H9 (cell line): ENCODE data around the gene TEX10. TPM values are rescaled to one million over a fixed set of nuclear protein-coding genes. Genes with fewer than 3 reads are reported as not detected.

ENCODE experiments used
- DNase-seq: peaks from one replicate; pipeline ENCODE4 v3.0.0-alpha.2; 2017
- H2AFZ ChIP-seq: one replicate; pipeline ENCODE4 v1.6.1; 2013; ENCODE audit warnings: mild to moderate bottlenecking, low read length, control low read depth, moderate library complexity
- H2AK5ac ChIP-seq: 2 replicates; pipeline ENCODE4 v1.6.1; 2013; ENCODE audit warnings: low read length, control low read depth, mixed read lengths; ENCODE audit not compliant: insufficient read length
- H2BK120ac ChIP-seq: one replicate; pipeline ENCODE4 v1.6.1; 2013; ENCODE audit warnings: low read depth, mild to moderate bottlenecking, low read length, control low read depth, inconsistent platforms; ENCODE audit not compliant: poor library complexity, severe bottlenecking
- H2BK12ac ChIP-seq: 2 replicates; pipeline ENCODE4 v1.6.1; 2013; ENCODE audit warnings: low read length, control low read depth, mixed read lengths, low read depth; ENCODE audit not compliant: insufficient read length
- H2BK15ac ChIP-seq: 2 replicates; pipeline ENCODE4 v1.6.1; 2013; ENCODE audit warnings: low read depth, low read length, control low read depth
- H2BK20ac ChIP-seq: one replicate; pipeline ENCODE4 v1.6.1; 2013; ENCODE audit warnings: low read depth, mild to moderate bottlenecking, low read length, control low read depth, inconsistent platforms; ENCODE audit not compliant: poor library complexity, severe bottlenecking
- H2BK5ac ChIP-seq: 2 replicates; pipeline ENCODE4 v1.6.1; 2013; ENCODE audit warnings: low read length, control low read depth, mixed read lengths; ENCODE audit not compliant: insufficient read length
- H3K14ac ChIP-seq: 2 replicates; pipeline ENCODE4 v1.6.1; 2013; ENCODE audit warnings: low read length, control low read depth; ENCODE audit not compliant: insufficient read depth
- H3K18ac ChIP-seq: 2 replicates; pipeline ENCODE4 v1.6.1; 2013; ENCODE audit warnings: low read depth, mild to moderate bottlenecking, mixed read lengths, low read length, control low read depth; ENCODE audit not compliant: insufficient read length
- H3K23ac ChIP-seq: 2 replicates; pipeline ENCODE4 v1.6.1; 2013; ENCODE audit warnings: low read length, control low read depth, mixed read lengths, low read depth; ENCODE audit not compliant: insufficient read length
- H3K23me2 ChIP-seq: 2 replicates; pipeline ENCODE4 v1.6.1; 2013; ENCODE audit warnings: low read depth, mild to moderate bottlenecking, mixed read lengths, low read length, control low read depth; ENCODE audit not compliant: insufficient read length, poor library complexity, severe bottlenecking
- H3K27ac ChIP-seq: 2 replicates; pipeline ENCODE4 v1.5.1; 2013; ENCODE audit warnings: low read length, control low read depth, mixed read lengths, low read depth; ENCODE audit not compliant: insufficient read length
- H3K27me3 ChIP-seq: 2 replicates; pipeline ENCODE4 v1.6.1; 2013; ENCODE audit warnings: low read length, control low read depth, inconsistent platforms; ENCODE audit not compliant: insufficient read depth
- H3K4ac ChIP-seq: 2 replicates; pipeline ENCODE4 v1.6.1; 2013; ENCODE audit warnings: low read depth, mild to moderate bottlenecking, control low read depth, inconsistent platforms, low read length, moderate library complexity
- H3K4me1 ChIP-seq: 2 replicates; pipeline ENCODE4 v1.6.1; 2013; ENCODE audit warnings: low read length, control low read depth, inconsistent platforms; ENCODE audit not compliant: insufficient read depth
- H3K4me2 ChIP-seq: 2 replicates; pipeline ENCODE4 v1.6.1; 2013; ENCODE audit warnings: low read length, control low read depth, mixed read lengths; ENCODE audit not compliant: insufficient read length, insufficient read depth
- H3K56ac ChIP-seq: 2 replicates; pipeline ENCODE4 v1.6.1; 2013; ENCODE audit warnings: low read depth, mild to moderate bottlenecking, mixed read lengths, low read length, control low read depth; ENCODE audit not compliant: insufficient read length
- H3K79me1 ChIP-seq: 2 replicates; pipeline ENCODE4 v1.6.1; 2013; ENCODE audit warnings: low read depth, mild to moderate bottlenecking, moderate library complexity, low read length, control low read depth, inconsistent platforms; ENCODE audit not compliant: insufficient read depth, poor library complexity, severe bottlenecking
- H3K79me2 ChIP-seq: 2 replicates; pipeline ENCODE4 v1.6.1; 2013; ENCODE audit warnings: low read length, control low read depth, inconsistent platforms; ENCODE audit not compliant: insufficient read depth
- H3K9ac ChIP-seq: 2 replicates; pipeline ENCODE4 v1.6.1; 2013; ENCODE audit warnings: low read length, control low read depth, mixed read lengths; ENCODE audit not compliant: insufficient read length; ENCODE audit errors: extremely low read depth
- H3K9me3 ChIP-seq: one replicate; pipeline ENCODE4 v1.6.1; 2013; ENCODE audit warnings: low read depth, low read length, inconsistent platforms; ENCODE audit not compliant: control insufficient read depth
- H3T11ph ChIP-seq: one replicate; pipeline ENCODE4 v1.6.1; 2013; ENCODE audit warnings: mild to moderate bottlenecking, low read length, control low read depth, inconsistent platforms
- H4K20me1 ChIP-seq: one replicate; pipeline ENCODE4 v1.6.1; 2013; ENCODE audit not compliant: control insufficient read depth, insufficient read length, insufficient read depth
- H4K5ac ChIP-seq: 2 replicates; pipeline ENCODE4 v1.6.1; 2013; ENCODE audit warnings: low read depth, mild to moderate bottlenecking, mixed read lengths, low read length, control low read depth; ENCODE audit not compliant: insufficient read length
- H4K8ac ChIP-seq: replicated peaks from 2 replicates; pipeline ENCODE4 v1.6.1; 2013; ENCODE audit warnings: low read length, control low read depth, mixed read lengths, low read depth; ENCODE audit not compliant: insufficient read length
- H4K91ac ChIP-seq: 2 replicates; pipeline ENCODE4 v1.6.1; 2013; ENCODE audit warnings: low read depth, mild to moderate bottlenecking, moderate library complexity, mixed read lengths, low read length, control low read depth; ENCODE audit not compliant: insufficient read length
- H3K27ac Mint-ChIP-seq, 3 experiments: 2 replicates in 2 of 3; 3 replicates in 1 of 3; pipeline ENCODE4 v1.8.0; 2020 to 2021; ENCODE audit warnings: mixed read lengths in 3 of 3, mild to moderate bottlenecking in 1 of 3, moderate library complexity in 1 of 3
- H3K27me3 Mint-ChIP-seq: 2 replicates; pipeline ENCODE4 v1.8.0; 2021; ENCODE audit warnings: low read depth, mild to moderate bottlenecking, moderate library complexity, mixed read lengths
- H3K36me3 Mint-ChIP-seq, 3 experiments: 2 replicates in 2 of 3; 3 replicates in 1 of 3; pipeline ENCODE4 v1.8.0; 2020 to 2021; ENCODE audit warnings: low read depth in 3 of 3, mixed read lengths in 3 of 3; ENCODE audit not compliant: insufficient read depth in 1 of 3
- H3K4me1 Mint-ChIP-seq, 2 experiments: 2 replicates each; pipeline ENCODE4 v1.8.0; 2020; ENCODE audit warnings: mixed read lengths in 2 of 2
- H3K4me3 Mint-ChIP-seq, 2 experiments: 2 replicates in 1 of 2; 3 replicates in 1 of 2; pipeline ENCODE4 v1.8.0; 2020 to 2021; ENCODE audit warnings: mild to moderate bottlenecking in 2 of 2, mixed read lengths in 2 of 2, moderate library complexity in 1 of 2
- H3K9me3 Mint-ChIP-seq, 2 experiments: 2 replicates in 1 of 2; 3 replicates in 1 of 2; pipeline ENCODE4 v1.8.0; 2020; ENCODE audit warnings: mild to moderate bottlenecking in 2 of 2, mixed read lengths in 2 of 2, moderate library complexity in 1 of 2
- CTCF ChIP-seq: fragments of 200-600 bp; sonication (generic); conservative IDR thresholded peaks from 3 replicates; pipeline ENCODE4 v1.8.0; 2021; ENCODE audit warnings: antibody characterized with exemption, mild to moderate bottlenecking
- WGBS: extraction: QIAGEN DNeasy Blood & Tissue Kit; methylation state at CpG from one replicate; pipeline ENCODE4 v1.1.7; 2013; ENCODE audit warnings: missing lambda C conversion rate, low lambda C conversion rate, mixed read lengths; ENCODE audit not compliant: insufficient read length; ENCODE audit errors: extremely low coverage; 5-methylcytosine and 5-hydroxymethylcytosine counted together
- total RNA-seq: library from RNA; stranded (reverse); gene quantifications from 2 replicates; pipeline ENCODE4 v1.2.1, GENCODE V29; 2021

The TEX10 gene
- total RNA-seq, 1 experiment from 2014 or later, result 70.8 TPM

GRCh38 chr9:100294806-100295205 lies 57.9 kb downstream of the TEX10 start:
- no peak overlapping the region for H3K4me3 Mint-ChIP-seq
- no peak overlapping the region for H2BK12ac ChIP-seq
- no peak overlapping the region for H2AK5ac ChIP-seq
- no peak overlapping the region for H4K8ac ChIP-seq
- no CpG with 5 or more reads among the region's 6 CpGs for WGBS
- H3K4me1 Mint-ChIP-seq, result peaks cover 0 to 6% of the 10 kb centered on the region in 2 experiments; a peak in 2 of 4 replicates
- DNase-seq, result no peak
- H3K27ac ChIP-seq, result no peak overlapping the region
- no peaks in the 10 kb centered on the region for H3K27me3 ChIP-seq
- H2BK5ac ChIP-seq, result no peak overlapping the region
- no peak overlapping the region for H3K56ac ChIP-seq
- no peak overlapping the region for H3K14ac ChIP-seq
- no peaks in the 10 kb centered on the region for H4K20me1 ChIP-seq
- H2BK120ac ChIP-seq, result no peak overlapping the region
- H3K9me3 ChIP-seq, result no peaks in the 10 kb centered on the region
- no peak overlapping the region for H4K5ac ChIP-seq
- peak overlapping the region in 1 of 3 experiments; percentile 37; a peak in 1 of 7 replicates for H3K27ac Mint-ChIP-seq
- no peak overlapping the region for H3K4ac ChIP-seq
- no peak for TF ChIP-seq CTCF
- no peaks in the 10 kb centered on the region for H3K9me3 Mint-ChIP-seq
- H3K9ac ChIP-seq, result no peak overlapping the region
- H3K23me2 ChIP-seq, result no peaks in the 10 kb centered on the region
- no peak overlapping the region for H2BK20ac ChIP-seq
- H3K79me2 ChIP-seq, result no peaks in the 10 kb centered on the region
- no peak overlapping the region for H3K4me2 ChIP-seq
- no peaks in the 10 kb centered on the region for H3K4me1 ChIP-seq
- no peak overlapping the region for H3T11ph ChIP-seq
- no peak overlapping the region for H3K23ac ChIP-seq
- H2BK15ac ChIP-seq, result no peak overlapping the region
- no peaks in the 10 kb centered on the region for H3K79me1 ChIP-seq
- no peaks in the 10 kb centered on the region for H3K27me3 Mint-ChIP-seq
- H2AFZ ChIP-seq, result no peak overlapping the region
- no peak overlapping the region for H4K91ac ChIP-seq
- H3K18ac ChIP-seq, result no peak overlapping the region
- peaks cover 41 to 69% (median 48%) of the 10 kb centered on the region in 3 experiments for H3K36me3 Mint-ChIP-seq
